Astrocyte (in vitro differentiated cells and primary cell): ENCODE results near the gene MICAL3. TPM values are rescaled to one million over a fixed set of nuclear protein-coding genes. Genes with fewer than 3 reads are reported as not detected.

Experiments
- DNase-seq: peaks from one replicate; pipeline ENCODE4 v3.0.0-alpha.2; 2010; ENCODE audit warnings: low read depth
- FAIRE-seq: peaks from 2 replicates; lab custom pipeline; 2011; peaks lifted over from hg19 to GRCh38; lab: Jason Lieb, UNC
- H2AFZ ChIP-seq: 2 replicates; pipeline ENCODE4 v1.6.0; 2012; ENCODE audit warnings: low read depth, low read length, inconsistent platforms
- H3K27ac ChIP-seq: 2 replicates; pipeline ENCODE4 v1.5.1; 2011; ENCODE audit warnings: low read depth, low read length, inconsistent platforms
- H3K27me3 ChIP-seq: 2 replicates; pipeline ENCODE4 v1.6.0; 2011; ENCODE audit warnings: low read length, inconsistent platforms; ENCODE audit not compliant: insufficient read depth
- H3K36me3 ChIP-seq: 2 replicates; pipeline ENCODE4 v1.5.1; 2011; ENCODE audit warnings: low read length, inconsistent platforms; ENCODE audit not compliant: insufficient read depth
- H3K4me1 ChIP-seq: 2 replicates; pipeline ENCODE4 v1.5.1; 2011; ENCODE audit warnings: low read length, inconsistent platforms; ENCODE audit not compliant: insufficient read depth
- H3K4me2 ChIP-seq: 2 replicates; pipeline ENCODE4 v1.6.0; 2012; ENCODE audit warnings: low read length, inconsistent platforms
- H3K4me3 ChIP-seq: 2 replicates; pipeline ENCODE4 v1.5.1; 2011; ENCODE audit warnings: low read depth, mild to moderate bottlenecking, low read length, inconsistent platforms; ENCODE audit not compliant: insufficient read depth
- H3K79me2 ChIP-seq: 2 replicates; pipeline ENCODE4 v1.6.0; 2012; ENCODE audit warnings: mild to moderate bottlenecking, low read length, inconsistent platforms; ENCODE audit not compliant: insufficient read depth
- H3K9ac ChIP-seq: 2 replicates; pipeline ENCODE4 v1.6.0; 2012; ENCODE audit warnings: mild to moderate bottlenecking, low read length, inconsistent platforms
- H3K9me3 ChIP-seq: 2 replicates; pipeline ENCODE4 v1.5.1; 2012; ENCODE audit warnings: low read depth, mild to moderate bottlenecking, low read length, inconsistent platforms; ENCODE audit not compliant: insufficient read depth
- H4K20me1 ChIP-seq: 2 replicates; pipeline ENCODE4 v1.6.0; 2012; ENCODE audit warnings: low read length, inconsistent platforms; ENCODE audit not compliant: insufficient read depth
- H3K27ac Mint-ChIP-seq: one replicate; pipeline ENCODE4 v1.8.0; 2021; ENCODE audit warnings: mild to moderate bottlenecking, mixed read lengths; ENCODE audit not compliant: unreplicated experiment
- H3K27me3 Mint-ChIP-seq: one replicate; pipeline ENCODE4 v1.8.0; 2021; ENCODE audit warnings: low read depth, mixed read lengths; ENCODE audit not compliant: unreplicated experiment
- H3K36me3 Mint-ChIP-seq: one replicate; pipeline ENCODE4 v1.8.0; 2021; ENCODE audit warnings: low read depth, mixed read lengths; ENCODE audit not compliant: unreplicated experiment
- H3K4me1 Mint-ChIP-seq: one replicate; pipeline ENCODE4 v1.8.0; 2021; ENCODE audit warnings: low read depth, mixed read lengths; ENCODE audit not compliant: unreplicated experiment
- H3K4me3 Mint-ChIP-seq: one replicate; pipeline ENCODE4 v1.8.0; 2021; ENCODE audit warnings: mild to moderate bottlenecking, moderate library complexity, mixed read lengths; ENCODE audit not compliant: unreplicated experiment
- H3K9me3 Mint-ChIP-seq: one replicate; pipeline ENCODE4 v1.8.0; 2021; ENCODE audit warnings: mild to moderate bottlenecking, mixed read lengths; ENCODE audit not compliant: unreplicated experiment
- EZH2 ChIP-seq: IDR thresholded peaks from 2 replicates; pipeline ENCODE4 v1.6.1; 2012; ENCODE audit warnings: mild to moderate bottlenecking, low read length, inconsistent platforms; ENCODE audit not compliant: insufficient read depth
- total RNA-seq: library from RNA; stranded (reverse); gene quantifications from 2 replicates; pipeline ENCODE4 v1.2.1, GENCODE V29; 2021
- TF ChIP-seq, protein P1 (sequence below): IDR thresholded peaks from 2 replicates; pipeline ENCODE4 v1.5.1; 2011; ENCODE audit warnings: low read depth, mild to moderate bottlenecking, inconsistent platforms, low read length, moderate library complexity; ENCODE audit not compliant: insufficient read depth

MICAL3 gene
- total RNA-seq, 1 donor from 2014 or later: 113 TPM

GRCh38 chr22:17920992-17921650 lies 103.2 kb downstream of the MICAL3 start:
- no peak overlapping the region for H3K4me3 ChIP-seq
- no peak overlapping the region for H3K4me2 ChIP-seq
- TF ChIP-seq, protein P1, sequence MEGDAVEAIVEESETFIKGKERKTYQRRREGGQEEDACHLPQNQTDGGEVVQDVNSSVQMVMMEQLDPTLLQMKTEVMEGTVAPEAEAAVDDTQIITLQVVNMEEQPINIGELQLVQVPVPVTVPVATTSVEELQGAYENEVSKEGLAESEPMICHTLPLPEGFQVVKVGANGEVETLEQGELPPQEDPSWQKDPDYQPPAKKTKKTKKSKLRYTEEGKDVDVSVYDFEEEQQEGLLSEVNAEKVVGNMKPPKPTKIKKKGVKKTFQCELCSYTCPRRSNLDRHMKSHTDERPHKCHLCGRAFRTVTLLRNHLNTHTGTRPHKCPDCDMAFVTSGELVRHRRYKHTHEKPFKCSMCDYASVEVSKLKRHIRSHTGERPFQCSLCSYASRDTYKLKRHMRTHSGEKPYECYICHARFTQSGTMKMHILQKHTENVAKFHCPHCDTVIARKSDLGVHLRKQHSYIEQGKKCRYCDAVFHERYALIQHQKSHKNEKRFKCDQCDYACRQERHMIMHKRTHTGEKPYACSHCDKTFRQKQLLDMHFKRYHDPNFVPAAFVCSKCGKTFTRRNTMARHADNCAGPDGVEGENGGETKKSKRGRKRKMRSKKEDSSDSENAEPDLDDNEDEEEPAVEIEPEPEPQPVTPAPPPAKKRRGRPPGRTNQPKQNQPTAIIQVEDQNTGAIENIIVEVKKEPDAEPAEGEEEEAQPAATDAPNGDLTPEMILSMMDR: no peak
- H3K27ac Mint-ChIP-seq: peak overlapping the region; percentile 22
- no peaks in the 10 kb centered on the region for H3K27me3 Mint-ChIP-seq
- peaks cover 97% of the 10 kb centered on the region for H4K20me1 ChIP-seq
- H2AFZ ChIP-seq: no peak overlapping the region
- FAIRE-seq: peak; percentile 13
- H3K9ac ChIP-seq: no peak overlapping the region
- peaks cover 49% of the 10 kb centered on the region for H3K4me1 Mint-ChIP-seq
- H3K4me3 Mint-ChIP-seq: no peak overlapping the region
- no peak for DNase-seq
- H3K27me3 ChIP-seq: no peaks in the 10 kb centered on the region
- no peaks in the 10 kb centered on the region for H3K9me3 Mint-ChIP-seq
- peaks cover 43% of the 10 kb centered on the region for H3K4me1 ChIP-seq
- H3K36me3 ChIP-seq: no peaks in the 10 kb centered on the region
- H3K79me2 ChIP-seq: peaks cover 78% of the 10 kb centered on the region
- H3K36me3 Mint-ChIP-seq: peaks cover 5% of the 10 kb centered on the region
- H3K27ac ChIP-seq: no peak overlapping the region
- no peaks in the 10 kb centered on the region for H3K9me3 ChIP-seq

- peak overlapping the region; percentile 39 for H3K4me2 ChIP-seq
- H3K27ac ChIP-seq: no peak overlapping the region
- H3K79me2 ChIP-seq: peaks cover 78% of the 10 kb centered on the region
- peaks cover 43% of the 10 kb centered on the region for H3K4me1 ChIP-seq
- H3K9ac ChIP-seq: no peak overlapping the region
- no peaks in the 10 kb centered on the region for H3K9me3 Mint-ChIP-seq
- DNase-seq (peak; percentile 63), FAIRE-seq (no peak)
- H2AFZ ChIP-seq: no peak overlapping the region
- H3K4me1 Mint-ChIP-seq: peaks cover 49% of the 10 kb centered on the region
- TF ChIP-seq EZH2: no peak
- TF ChIP-seq, protein P1: no peak
- peaks cover 98% of the 10 kb centered on the region for H4K20me1 ChIP-seq
- no peak overlapping the region for H3K4me3 ChIP-seq
- H3K36me3 ChIP-seq: no peaks in the 10 kb centered on the region
- peak overlapping the region; percentile 69 for H3K4me3 Mint-ChIP-seq
- no peaks in the 10 kb centered on the region for H3K27me3 Mint-ChIP-seq
- peak overlapping the region; percentile 92 for H3K27ac Mint-ChIP-seq
- H3K27me3 ChIP-seq: no peaks in the 10 kb centered on the region
- no peaks in the 10 kb centered on the region for H3K9me3 ChIP-seq
- peaks cover 5% of the 10 kb centered on the region for H3K36me3 Mint-ChIP-seq
These were observed 104.2 kb downstream of the MICAL3 start for GRCh38 chr22:17920145-17920605.
